ENCODE data around the gene DFFB.

DNA sequence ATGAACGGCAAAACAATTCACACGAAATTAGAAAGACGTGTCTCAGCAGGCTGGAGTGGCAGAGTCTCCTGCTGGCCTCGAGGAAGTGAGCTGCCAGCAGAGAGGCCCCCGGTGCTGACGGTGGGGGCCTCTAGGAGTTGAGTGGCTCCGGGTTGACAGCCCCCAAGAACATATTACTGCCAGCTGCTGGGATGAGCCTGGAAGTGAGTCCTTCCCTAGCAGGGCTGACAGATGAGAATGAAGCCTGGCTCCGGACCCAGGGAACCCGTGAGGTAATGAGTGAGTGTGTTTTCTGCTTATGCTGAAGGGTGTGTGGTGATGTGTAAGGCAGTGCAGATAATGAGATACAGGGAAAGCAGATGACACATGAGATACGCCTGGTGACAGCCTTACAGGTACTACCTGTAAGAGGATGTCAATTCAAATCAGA lies 37.5 kb upstream of the DFFB start:
- TF ChIP-seq, protein P1, sequence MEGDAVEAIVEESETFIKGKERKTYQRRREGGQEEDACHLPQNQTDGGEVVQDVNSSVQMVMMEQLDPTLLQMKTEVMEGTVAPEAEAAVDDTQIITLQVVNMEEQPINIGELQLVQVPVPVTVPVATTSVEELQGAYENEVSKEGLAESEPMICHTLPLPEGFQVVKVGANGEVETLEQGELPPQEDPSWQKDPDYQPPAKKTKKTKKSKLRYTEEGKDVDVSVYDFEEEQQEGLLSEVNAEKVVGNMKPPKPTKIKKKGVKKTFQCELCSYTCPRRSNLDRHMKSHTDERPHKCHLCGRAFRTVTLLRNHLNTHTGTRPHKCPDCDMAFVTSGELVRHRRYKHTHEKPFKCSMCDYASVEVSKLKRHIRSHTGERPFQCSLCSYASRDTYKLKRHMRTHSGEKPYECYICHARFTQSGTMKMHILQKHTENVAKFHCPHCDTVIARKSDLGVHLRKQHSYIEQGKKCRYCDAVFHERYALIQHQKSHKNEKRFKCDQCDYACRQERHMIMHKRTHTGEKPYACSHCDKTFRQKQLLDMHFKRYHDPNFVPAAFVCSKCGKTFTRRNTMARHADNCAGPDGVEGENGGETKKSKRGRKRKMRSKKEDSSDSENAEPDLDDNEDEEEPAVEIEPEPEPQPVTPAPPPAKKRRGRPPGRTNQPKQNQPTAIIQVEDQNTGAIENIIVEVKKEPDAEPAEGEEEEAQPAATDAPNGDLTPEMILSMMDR (conservative IDR thresholded peaks at IDR 0.05; ENCODE audit: low read length), result no peak
- no peak for TF ChIP-seq EZH2phosphoT487 (IDR thresholded peaks at IDR 0.05; ENCODE audit: borderline replicate concordance)
